Nephron (organoid): Measurements from ENCODE around the gene TIMM10.

ENCODE experiments used
- H3K27ac Mint-ChIP-seq, 3 experiments: 2 replicates each; pipeline ENCODE4 v1.8.0; 2020; ENCODE audit warnings: mixed read lengths in 3 of 3, mild to moderate bottlenecking in 2 of 3, moderate library complexity in 1 of 3
- H3K27me3 Mint-ChIP-seq: 2 replicates; pipeline ENCODE4 v1.8.0; 2021; ENCODE audit warnings: low read depth, mild to moderate bottlenecking, moderate library complexity, mixed read lengths
- H3K36me3 Mint-ChIP-seq: 2 replicates; pipeline ENCODE4 v1.8.0; 2020; ENCODE audit warnings: low read depth, mixed read lengths
- H3K4me1 Mint-ChIP-seq: 2 replicates; pipeline ENCODE4 v1.8.0; 2020; ENCODE audit warnings: mixed read lengths
- H3K4me3 Mint-ChIP-seq, 3 experiments: 2 replicates each; pipeline ENCODE4 v1.8.0; 2020; ENCODE audit warnings: mild to moderate bottlenecking in 3 of 3, mixed read lengths in 3 of 3, moderate library complexity in 2 of 3
- H3K9me3 Mint-ChIP-seq: 2 replicates; pipeline ENCODE4 v1.8.0; 2020; ENCODE audit warnings: mixed read lengths
- CTCF ChIP-seq, 3 experiments: fragments of 200-600 bp; sonication (generic); IDR thresholded peaks; one replicate each; pipeline ENCODE4 v1.5.0; 2021; ENCODE audit warnings: antibody characterized with exemption in 3 of 3; ENCODE audit not compliant: unreplicated experiment in 3 of 3

The TIMM10 gene

GRCh38 chr11:57508341-57509170 lies 22.0 kb downstream of the TIMM10 start:
- Mint-ChIP-seq H3K36me3 (no peaks in the 10 kb centered on the region), H3K4me1 (no peaks in the 10 kb centered on the region), H3K4me3 (no peak overlapping the region), H3K27me3 (peaks cover 13% of the 10 kb centered on the region), H3K27ac (no peak overlapping the region), H3K9me3 (no peaks in the 10 kb centered on the region)
- TF ChIP-seq CTCF (IDR thresholded peaks at IDR 0.05; ENCODE audit: unreplicated experiment in 3 of 3): no peak

- Mint-ChIP-seq H3K27me3 (peaks cover 6% of the 10 kb centered on the region), H3K36me3 (no peaks in the 10 kb centered on the region), H3K4me1 (no peaks in the 10 kb centered on the region), H3K27ac (no peak overlapping the region), H3K4me3 (no peak overlapping the region), H3K9me3 (no peaks in the 10 kb centered on the region)
- no peak for TF ChIP-seq CTCF (IDR thresholded peaks at IDR 0.05; ENCODE audit: unreplicated experiment in 3 of 3)
Measured at GRCh38 chr11:57506522-57506921, 24.0 kb downstream of the TIMM10 start.

- no peak overlapping the region for H3K27ac Mint-ChIP-seq
- H3K36me3 Mint-ChIP-seq: no peaks in the 10 kb centered on the region
- H3K4me3 Mint-ChIP-seq: no peak overlapping the region
- H3K27me3 Mint-ChIP-seq: peaks cover 5% of the 10 kb centered on the region
- peaks cover 11% of the 10 kb centered on the region for H3K4me1 Mint-ChIP-seq
- no peak for TF ChIP-seq CTCF (IDR thresholded peaks at IDR 0.05; ENCODE audit: unreplicated experiment in 3 of 3)
- H3K9me3 Mint-ChIP-seq: no peaks in the 10 kb centered on the region
Measured at GRCh38 chr11:57504511-57504910, 26.0 kb downstream of the TIMM10 start.

GRCh38 chr11:57502870-57503269 lies 27.7 kb downstream of the TIMM10 start:
- no peak overlapping the region for H3K4me3 Mint-ChIP-seq
- no peaks in the 10 kb centered on the region for H3K9me3 Mint-ChIP-seq
- no peak for TF ChIP-seq CTCF (IDR thresholded peaks at IDR 0.05; ENCODE audit: unreplicated experiment in 3 of 3)
- H3K36me3 Mint-ChIP-seq: no peaks in the 10 kb centered on the region
- peaks cover 11% of the 10 kb centered on the region for H3K4me1 Mint-ChIP-seq
- no peak overlapping the region for H3K27ac Mint-ChIP-seq
- H3K27me3 Mint-ChIP-seq: peaks cover 3% of the 10 kb centered on the region

- peaks cover 3% of the 10 kb centered on the region for H3K27me3 Mint-ChIP-seq
- no peak overlapping the region for H3K27ac Mint-ChIP-seq
- no peak for TF ChIP-seq CTCF (IDR thresholded peaks at IDR 0.05; ENCODE audit: unreplicated experiment in 3 of 3)
- H3K36me3 Mint-ChIP-seq: no peaks in the 10 kb centered on the region
- no peaks in the 10 kb centered on the region for H3K9me3 Mint-ChIP-seq
- H3K4me3 Mint-ChIP-seq: no peak overlapping the region
- H3K4me1 Mint-ChIP-seq: peaks cover 11% of the 10 kb centered on the region
Measured at GRCh38 chr11:57502376-57502775, 28.2 kb downstream of the TIMM10 start.

- no peaks in the 10 kb centered on the region for H3K36me3 Mint-ChIP-seq
- H3K27me3 Mint-ChIP-seq: peaks cover 3% of the 10 kb centered on the region
- no peaks in the 10 kb centered on the region for H3K9me3 Mint-ChIP-seq
- no peak overlapping the region for H3K4me3 Mint-ChIP-seq
- H3K27ac Mint-ChIP-seq: no peak overlapping the region
- TF ChIP-seq CTCF (IDR thresholded peaks at IDR 0.05; ENCODE audit: unreplicated experiment in 3 of 3): no peak
- H3K4me1 Mint-ChIP-seq: peaks cover 11% of the 10 kb centered on the region
Measured at GRCh38 chr11:57501953-57502352, 28.6 kb downstream of the TIMM10 start.
